SK-N-SH treated with all-trans-retinoic acid at 6 μM for 48 hours (cell line): ENCODE results near the gene BPIFB3.
"Not testable (repeated sequence)": the region's sequence is repeated elsewhere in the genome, so short reads cannot be mapped to it uniquely, and the experiment has no call there.

Experiments used
- ARNTL ChIP-seq: fragments of 450-650 bp; formaldehyde crosslinking; IDR thresholded peaks from 2 replicates; pipeline ENCODE4 v1.5.0; 2020; ENCODE audit warnings: low read depth, mild to moderate bottlenecking, moderate library complexity, borderline replicate concordance
- CREB5 ChIP-seq: fragments of 250-450 bp; sonication (Bioruptor Pico); IDR thresholded peaks from 2 replicates; pipeline ENCODE4 v1.5.1; 2020; ENCODE audit warnings: low read depth, mild to moderate bottlenecking, moderate library complexity
- ESRRG ChIP-seq: fragments of 250-450 bp; sonication (Bioruptor Pico); IDR thresholded peaks from 2 replicates; pipeline ENCODE4 v1.6.1; 2021; ENCODE audit warnings: mild to moderate bottlenecking
- GLIS3 ChIP-seq: fragments of 250-450 bp; sonication (Bioruptor Pico); IDR thresholded peaks from 2 replicates; pipeline ENCODE4 v1.5.0; 2020; ENCODE audit warnings: mild to moderate bottlenecking, moderate library complexity
- ISL1 ChIP-seq: fragments of 250-450 bp; sonication (Bioruptor Pico); IDR thresholded peaks from 2 replicates; pipeline ENCODE4 v2.1.2; 2022; ENCODE audit warnings: mild to moderate bottlenecking, moderate library complexity
- PATZ1 ChIP-seq: fragments of 250-450 bp; sonication (Bioruptor Pico); IDR thresholded peaks from 2 replicates; pipeline ENCODE4 v1.8.0; 2020; ENCODE audit warnings: mild to moderate bottlenecking, moderate library complexity, borderline replicate concordance
- RARB ChIP-seq: fragments of 250-450 bp; sonication (Bioruptor Pico); IDR thresholded peaks from 2 replicates; pipeline ENCODE4 v1.8.0; 2021; ENCODE audit warnings: mild to moderate bottlenecking, moderate library complexity
- TSHZ2 ChIP-seq: fragments of 250-450 bp; sonication (Bioruptor Pico); IDR thresholded peaks from 2 replicates; pipeline ENCODE4 v1.5.0; 2020; ENCODE audit warnings: mild to moderate bottlenecking, moderate library complexity
- ZC3H10 ChIP-seq: fragments of 250-450 bp; sonication (Bioruptor Pico); IDR thresholded peaks from 2 replicates; pipeline ENCODE4 v1.5.1; 2021; ENCODE audit warnings: mild to moderate bottlenecking, moderate library complexity
- ZFP30 ChIP-seq: fragments of 450-650 bp; formaldehyde crosslinking; IDR thresholded peaks from 2 replicates; pipeline ENCODE4 v1.5.0; 2022; ENCODE audit warnings: mild to moderate bottlenecking, moderate library complexity
- ZNF565 ChIP-seq: fragments of 450-650 bp; formaldehyde crosslinking; conservative IDR thresholded peaks from 2 replicates; pipeline ENCODE4 v1.5.0; 2020; ENCODE audit warnings: low read depth, mild to moderate bottlenecking, moderate library complexity

GRCh38 chr20:33106058-33106620 lies 52.4 kb downstream of the BPIFB3 start:
- not testable (repeated sequence) for TF ChIP-seq GLIS3 (CRISPR knock-in tag); ZC3H10 (CRISPR knock-in tag); ZFP30 (CRISPR knock-in tag); PATZ1 (CRISPR knock-in tag); ARNTL (CRISPR knock-in tag); RARB (CRISPR knock-in tag); ESRRG (CRISPR knock-in tag); CREB5 (CRISPR knock-in tag); ZNF565; TSHZ2 (CRISPR knock-in tag); ISL1
